GM23338 (cell line): ENCODE measurements around the gene AKAP13.

Experiments used
- CTCF ChIP-seq, 2 experiments: fragments of 200-600 bp in 1 of 2; sonication (generic) in 1 of 2; conservative IDR thresholded peaks; 2 replicates each; pipeline versions ENCODE4 v1.5.1 to v1.6.1; 2016 to 2017; ENCODE audit warnings: antibody characterized with exemption in 2 of 2, low read depth in 2 of 2, mild to moderate bottlenecking in 2 of 2, moderate library complexity in 1 of 2
- EZH2 ChIP-seq: fragments of 200-600 bp; sonication (generic); IDR thresholded peaks from one replicate; pipeline ENCODE4 v1.8.0; 2017; ENCODE audit warnings: antibody characterized with exemption, mild to moderate bottlenecking, low read depth; ENCODE audit not compliant: unreplicated experiment
- EZH2phosphoT487 ChIP-seq: fragments of 200-600 bp; sonication (generic); IDR thresholded peaks from one replicate; pipeline ENCODE4 v1.8.1; 2018; ENCODE audit warnings: antibody characterized with exemption; ENCODE audit not compliant: unreplicated experiment

- TF ChIP-seq EZH2phosphoT487 (no peak), EZH2 (no peak), CTCF (conservative IDR thresholded peaks at IDR 0.05; ENCODE audit: low read depth in 2 of 2) (no peak)
Observed at GRCh38 chr15:85694091-85694490, 313.7 kb downstream of the AKAP13 start.
